ENCODE results near the gene PCDHGC5.

Gene PCDHGC5

DNA sequence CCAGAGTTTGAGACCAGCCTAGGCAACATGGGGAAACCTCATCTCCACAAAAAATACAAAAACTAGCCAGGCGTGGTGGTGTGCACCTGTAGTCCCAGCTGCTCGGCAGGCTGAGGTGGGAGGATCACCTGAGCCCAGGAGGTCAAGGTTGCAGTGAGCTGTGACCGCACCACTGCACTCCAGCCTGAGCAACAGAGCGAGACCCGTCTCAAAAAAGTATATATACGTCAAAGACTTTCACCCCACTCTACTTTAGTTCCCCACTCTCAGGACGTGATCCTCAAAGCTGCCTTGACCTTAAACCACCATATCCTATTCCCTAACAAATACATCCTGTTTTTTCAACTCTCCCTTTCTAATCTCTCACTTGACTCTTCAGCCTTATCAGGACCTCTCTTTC is 41.0 kb downstream of the PCDHGC5 start:
- DNase-seq (ENCODE audit: low read depth) = no peak

DNA sequence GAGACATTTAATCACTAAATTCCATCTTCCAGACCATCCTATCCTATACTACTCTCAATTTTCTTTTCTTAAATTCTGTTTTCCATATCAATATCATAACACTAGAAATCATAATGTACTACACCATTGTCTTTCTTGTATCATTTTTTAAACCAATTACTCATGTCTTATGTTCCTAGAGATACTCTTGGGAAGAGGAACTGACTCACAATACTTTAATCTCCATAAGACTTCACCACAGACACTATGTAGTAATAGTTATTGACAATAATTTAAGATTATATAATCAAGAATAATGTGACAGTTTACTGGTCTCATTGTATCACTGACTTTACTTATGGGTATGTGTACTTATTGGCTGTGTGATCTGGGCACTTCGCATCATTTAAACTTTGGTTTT is 43.8 kb downstream of the PCDHGC5 start:
- no peak for DNase-seq (ENCODE audit: low read depth)

DNA sequence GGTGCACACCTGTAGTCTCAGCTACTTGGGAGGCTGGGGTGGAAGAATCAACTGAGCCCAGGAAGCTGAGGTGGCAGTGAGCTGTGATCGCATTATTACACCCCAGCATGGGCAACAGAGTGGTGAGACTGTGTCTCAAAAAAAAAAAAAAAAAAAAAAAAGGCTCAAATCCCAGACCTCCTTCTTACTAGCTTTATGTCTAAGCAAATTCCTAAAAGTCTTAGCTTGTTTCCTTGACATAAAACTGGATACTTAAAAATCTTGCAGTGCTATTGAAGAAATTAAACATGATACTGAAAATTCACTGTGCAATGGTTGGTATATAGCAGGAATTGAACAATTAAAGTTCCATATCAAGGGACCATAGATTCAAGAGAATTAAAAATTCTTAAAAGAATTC is 45.0 kb downstream of the PCDHGC5 start:
- DNase-seq (ENCODE audit: low read depth) = no peak

DNA sequence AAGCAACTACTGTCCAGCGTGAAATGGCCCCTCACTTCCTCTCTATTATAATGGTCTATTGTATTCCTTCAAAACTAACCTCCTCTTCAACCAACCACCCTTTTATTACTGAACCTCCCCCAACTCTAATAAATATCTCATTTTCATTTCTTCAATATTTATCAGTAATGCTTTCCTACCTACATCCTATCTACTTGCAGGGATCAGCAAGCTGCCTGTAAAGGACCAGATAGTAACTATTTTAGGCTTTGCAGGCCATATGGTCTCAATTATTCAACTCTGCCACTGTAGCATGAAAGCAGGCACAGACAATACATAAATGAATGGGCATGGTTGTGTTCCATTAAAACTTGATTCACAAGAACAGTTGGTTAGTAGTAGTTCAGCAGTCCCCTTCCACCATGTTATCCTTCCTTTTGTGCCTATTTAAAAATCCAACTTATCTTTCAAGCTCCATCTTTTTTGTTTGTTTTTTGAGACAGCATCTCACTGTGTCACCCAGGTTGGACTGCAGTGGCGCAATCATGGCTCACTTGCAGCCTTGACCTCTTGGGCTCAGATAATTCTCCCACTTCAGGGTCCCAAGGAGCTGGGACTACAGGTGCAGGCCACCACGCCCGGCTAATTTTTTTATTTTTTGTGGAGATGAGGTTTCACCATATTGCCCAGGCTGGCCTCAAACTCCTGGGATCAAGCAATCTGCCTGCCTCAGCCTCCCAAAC is 45.8 kb downstream of the PCDHGC5 start:
- no peak for DNase-seq (ENCODE audit: low read depth)

Measured in T-helper 22 cell (primary cell).